ENCODE measurements around the gene MPDU1.
"Not testable (repeated sequence)": the region's sequence is repeated elsewhere in the genome, so short reads cannot be mapped to it uniquely, and the experiment has no call there.

The MPDU1 gene

GRCh38 chr17:7579834-7580603 is 3.6 kb upstream of the MPDU1 start:
- no peak for DNase-seq (ENCODE audit: extremely low read depth in 1 of 2, low read depth in 1 of 2)

GRCh38 chr17:7580604-7581575 is 2.8 kb upstream of the MPDU1 start:
- DNase-seq (ENCODE audit: extremely low read depth in 1 of 2, low read depth in 1 of 2) = no peak

- no peak for DNase-seq (ENCODE audit: extremely low read depth in 1 of 2, low read depth in 1 of 2)
Observed at GRCh38 chr17:7582396-7583252, 1.0 kb upstream of the MPDU1 start.

DNA sequence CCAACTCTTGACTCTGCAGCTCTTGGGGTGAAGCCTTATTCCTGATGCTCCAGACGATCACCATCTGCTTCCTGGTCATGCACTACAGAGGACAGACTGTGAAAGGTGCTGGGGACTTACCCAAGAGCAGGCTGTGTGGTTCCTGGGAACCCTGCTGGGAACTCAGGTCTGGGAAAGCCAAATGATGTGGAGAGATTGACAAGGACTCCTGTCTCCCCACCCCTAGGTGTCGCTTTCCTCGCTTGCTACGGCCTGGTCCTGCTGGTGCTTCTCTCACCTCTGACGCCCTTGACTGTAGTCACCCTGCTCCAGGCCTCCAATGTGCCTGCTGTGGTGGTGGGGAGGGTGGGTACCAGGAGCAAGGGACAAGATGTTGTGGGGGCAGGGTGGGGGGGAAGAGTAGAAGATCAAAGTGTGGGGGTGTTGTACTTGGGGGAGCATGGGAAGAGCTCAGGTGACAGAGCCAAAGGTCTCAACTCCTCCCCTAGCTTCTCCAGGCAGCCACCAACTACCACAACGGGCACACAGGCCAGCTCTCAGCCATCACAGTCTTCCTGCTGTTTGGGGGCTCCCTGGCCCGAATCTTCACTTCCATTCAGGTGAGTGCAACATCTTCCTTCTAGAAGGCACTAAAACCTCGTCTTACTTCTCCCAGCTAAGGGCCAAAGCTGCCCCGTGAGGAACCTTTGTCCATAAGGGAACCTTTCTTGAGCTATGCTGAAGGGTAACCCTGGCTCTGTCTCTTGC is 3.2 kb downstream of the MPDU1 start:
- DNase-seq (ENCODE audit: extremely low read depth in 1 of 2, low read depth in 1 of 2) = no peak

GRCh38 chr17:7587420-7588151 is 3.9 kb downstream of the MPDU1 start:
- no peak for DNase-seq (ENCODE audit: extremely low read depth in 1 of 2, low read depth in 1 of 2)

GRCh38 chr17:7588553-7589203 is 5.0 kb downstream of the MPDU1 start:
- no peak for DNase-seq (ENCODE audit: extremely low read depth in 1 of 2, low read depth in 1 of 2)

GRCh38 chr17:7589204-7589868 is 5.7 kb downstream of the MPDU1 start:
- peak in 1 of 2 donors; percentile 39 for DNase-seq (ENCODE audit: extremely low read depth in 1 of 2, low read depth in 1 of 2)

GRCh38 chr17:7589891-7590691 is 6.4 kb downstream of the MPDU1 start, which contains the start of gene SOX15:
TSS of gene SOX15 (minus strand) at chr17:7590094. CDS start at chr17:7589676, 418 bp downstream.
- DNase-seq (ENCODE audit: extremely low read depth in 1 of 2, low read depth in 1 of 2) = no peak

DNA sequence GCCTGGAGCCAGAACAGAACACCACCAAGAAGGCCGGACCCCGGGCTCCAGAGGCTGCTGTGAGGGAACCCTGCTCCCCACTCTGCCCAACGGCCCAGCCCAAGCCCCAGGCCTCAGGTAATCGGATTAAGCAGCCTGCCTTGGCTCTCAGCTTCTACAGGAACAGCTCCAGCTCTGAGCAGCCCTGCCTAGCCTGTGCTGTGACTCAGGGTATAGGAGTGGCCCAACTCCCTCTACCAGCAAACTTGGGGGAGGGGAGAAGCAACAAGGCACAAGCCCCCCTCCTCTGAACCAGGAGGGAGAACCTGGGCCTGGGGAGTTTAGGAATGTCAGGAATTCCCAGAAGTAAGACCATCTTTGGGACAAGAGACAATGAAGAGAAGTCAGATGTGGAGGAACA is 7.1 kb downstream of the MPDU1 start:
- no peak for DNase-seq (ENCODE audit: extremely low read depth in 1 of 2, low read depth in 1 of 2)

GRCh38 chr17:7591596-7591995 is 7.9 kb downstream of the MPDU1 start:
- no peak for DNase-seq (ENCODE audit: extremely low read depth in 1 of 2, low read depth in 1 of 2)

DNA sequence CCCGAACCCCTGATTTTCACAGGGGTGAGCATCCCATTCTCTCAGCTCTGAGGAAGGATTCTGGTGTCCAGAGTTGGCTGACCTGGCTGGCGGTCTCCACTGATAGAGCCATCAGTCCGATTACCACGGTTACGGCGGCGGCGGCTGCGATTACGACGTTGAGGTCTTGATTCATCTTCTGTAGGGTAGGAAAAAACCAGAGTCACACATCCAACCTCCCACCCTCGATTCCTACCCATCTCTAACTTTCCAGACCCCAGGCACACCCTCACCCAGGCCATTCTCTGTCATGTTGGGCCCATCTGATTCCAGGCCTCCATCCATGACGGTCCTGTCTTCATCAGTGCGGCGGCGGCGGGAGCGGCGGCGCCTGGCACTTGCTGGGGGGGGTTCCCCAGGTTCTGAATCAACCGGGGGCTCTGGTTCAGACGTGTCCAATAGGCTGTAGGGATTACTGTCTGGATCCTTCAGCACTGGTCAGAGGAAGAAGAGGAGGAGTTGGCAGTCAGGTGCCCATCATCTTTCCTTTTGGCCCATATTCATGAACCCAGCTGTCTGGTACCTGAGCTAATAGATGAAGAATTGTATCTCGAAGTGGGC is 8.9 kb downstream of the MPDU1 start:
- DNase-seq (ENCODE audit: extremely low read depth in 1 of 2, low read depth in 1 of 2) = no peak

DNA sequence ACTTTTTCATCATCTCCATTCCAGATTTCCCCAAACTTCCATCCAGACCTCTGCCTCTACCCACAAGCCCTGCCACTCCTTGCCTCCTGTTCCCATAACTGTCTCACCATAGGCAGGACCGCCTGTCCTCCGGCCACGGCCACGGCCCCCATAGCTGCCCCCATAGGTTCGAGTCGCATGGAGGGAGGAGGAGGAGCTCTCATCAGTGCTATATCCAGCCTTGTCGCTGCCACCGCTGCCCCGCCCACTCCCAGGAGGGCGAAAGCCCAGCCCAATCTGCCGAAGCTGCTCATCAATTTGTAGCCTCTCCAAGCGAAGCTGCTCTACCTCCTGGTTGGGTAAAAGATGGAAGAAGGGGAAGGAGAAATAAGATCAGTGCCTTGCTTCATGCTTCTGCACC is 9.6 kb downstream of the MPDU1 start:
- no peak for DNase-seq (ENCODE audit: extremely low read depth in 1 of 2, low read depth in 1 of 2)

DNA sequence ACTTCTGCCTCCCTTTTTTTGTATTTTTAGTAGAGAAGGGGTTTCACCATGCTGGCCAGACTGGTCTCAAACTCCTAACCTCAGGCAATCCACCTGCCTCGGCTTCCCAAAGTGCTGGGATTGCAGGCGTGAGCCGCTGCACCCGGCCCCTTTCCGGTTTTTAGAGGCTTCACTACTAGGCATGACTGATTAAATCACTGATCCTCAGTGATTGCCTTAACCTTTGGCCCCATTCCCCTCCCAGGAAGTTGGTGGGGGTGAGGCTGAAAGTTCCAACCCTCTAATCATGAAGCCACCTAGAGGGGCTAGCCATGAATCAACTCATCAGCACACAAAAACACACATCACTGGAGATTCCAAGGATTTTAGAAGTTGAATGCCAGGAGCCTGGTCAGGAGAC is 13.9 kb downstream of the MPDU1 start:
- not testable (repeated sequence) for DNase-seq (ENCODE audit: extremely low read depth in 1 of 2, low read depth in 1 of 2)

- DNase-seq (ENCODE audit: extremely low read depth in 1 of 2, low read depth in 1 of 2) = no peak
Observed at GRCh38 chr17:7606280-7606679, 22.6 kb downstream of the MPDU1 start.

DNA sequence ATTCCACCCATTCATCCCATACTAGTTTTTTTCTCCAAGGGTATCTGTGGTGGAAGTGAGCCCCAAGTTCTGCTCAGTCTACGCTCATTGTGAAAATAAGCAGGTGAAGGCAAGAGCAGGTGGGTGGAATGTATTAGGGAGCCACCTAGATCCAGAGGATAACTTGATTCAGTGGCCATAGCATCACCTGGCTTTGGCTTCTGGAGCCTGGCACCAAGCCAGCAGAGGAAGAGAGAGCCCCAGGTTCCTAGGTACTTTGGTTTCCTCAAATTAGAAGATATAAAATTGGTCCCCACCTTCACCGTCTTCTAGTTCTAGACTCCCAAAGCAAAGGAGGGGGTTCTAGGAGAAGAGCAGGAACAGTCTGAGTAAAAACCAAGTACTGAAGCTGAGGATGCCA is 27.0 kb downstream of the MPDU1 start:
- no peak for DNase-seq (ENCODE audit: extremely low read depth in 1 of 2, low read depth in 1 of 2)

GRCh38 chr17:7611635-7612293 is 28.1 kb downstream of the MPDU1 start:
- DNase-seq (ENCODE audit: extremely low read depth in 1 of 2, low read depth in 1 of 2) = no peak

GRCh38 chr17:7612294-7612640 is 28.6 kb downstream of the MPDU1 start:
- DNase-seq (ENCODE audit: extremely low read depth in 1 of 2, low read depth in 1 of 2) = no peak
